ENCODE measurements around the gene USH1C.

Gene USH1C

GRCh38 chr11:17449158-17449557 lies 95.1 kb downstream of the USH1C start:
- CTCF ChIA-PET = interaction anchor here (0.7 kb wide), 1 partner anchor 239 kb away, joined by 4 read pairs; no protein-coding TSS in a partner anchor
- H3K9me3 ChIP-seq (ENCODE audit: control insufficient read depth, insufficient read depth, low read depth, low read length) = no peaks in the 10 kb centered on the region

GRCh38 chr11:17446482-17446881 lies 97.7 kb downstream of the USH1C start:
- H3K4me3 ChIP-seq (ENCODE audit: low read depth, low read length) = no peak overlapping the region
- ChIA-PET CTCF (interaction anchor here (0.6 to 0.9 kb wide), 2 partner anchors 26 to 58 kb away, joined by 3 read pairs; no protein-coding TSS in a partner anchor), POLR2A (no interaction called here)

More at GRCh38 chr11:17449158-17449557, 95.1 kb downstream of the USH1C start:
- Histone ChIP-seq H3K4me1 (ENCODE audit: control insufficient read depth, insufficient read depth, low read length) (no peaks in the 10 kb centered on the region), H3K27ac (ENCODE audit: extremely low read depth, low read depth, low read length) (no peak overlapping the region), H3K36me3 (ENCODE audit: control insufficient read depth in 2 of 2, insufficient read depth in 1 of 2, low read length in 2 of 2) (peaks cover 0 to 12% of the 10 kb centered on the region in 2 experiments; a peak in 1 of 3 replicates), H3K4me3 (ENCODE audit: low read depth, low read length) (no peak overlapping the region)
- POLR2A ChIA-PET = no interaction called here
- no peak for TF ChIP-seq OVOL3 (tag by site-specific recombination; IDR thresholded peaks at IDR 0.05)
- no peak for TF ChIP-seq ZNF561 (tag by site-specific recombination; IDR thresholded peaks at IDR 0.05; ENCODE audit: borderline replicate concordance)
- no peak for TF ChIP-seq ZFP3 (tag by site-specific recombination; IDR thresholded peaks at IDR 0.05; ENCODE audit: low read depth)
- TF ChIP-seq ZNF324 (tag by site-specific recombination; IDR thresholded peaks at IDR 0.05) = no peak

More at GRCh38 chr11:17446482-17446881, 97.7 kb downstream of the USH1C start:
- Histone ChIP-seq H3K27ac (ENCODE audit: extremely low read depth, low read depth, low read length) (no peak overlapping the region), H3K9me3 (ENCODE audit: control insufficient read depth, insufficient read depth, low read depth, low read length) (no peaks in the 10 kb centered on the region), H3K4me1 (ENCODE audit: control insufficient read depth, insufficient read depth, low read length) (no peaks in the 10 kb centered on the region; the same call in 1 of the 2 replicates), H3K36me3 (ENCODE audit: control insufficient read depth in 2 of 2, insufficient read depth in 1 of 2, low read length in 2 of 2) (peaks cover 0 to 5% of the 10 kb centered on the region in 2 experiments; a peak in 1 of 3 replicates)
- TF ChIP-seq ZNF148 (tag by site-specific recombination; IDR thresholded peaks at IDR 0.05; ENCODE audit: borderline replicate concordance) (no peak), CTCF (tag by site-specific recombination; IDR thresholded peaks at IDR 0.05) (no peak), SP3 (tag by site-specific recombination; IDR thresholded peaks at IDR 0.05) (no peak), ZNF513 (tag by site-specific recombination; IDR thresholded peaks at IDR 0.05) (no peak), ZNF488 (tag by site-specific recombination; IDR thresholded peaks at IDR 0.05) (no peak), ZNF362 (tag by site-specific recombination; IDR thresholded peaks at IDR 0.05) (no peak), ZBTB17 (tag by site-specific recombination; IDR thresholded peaks at IDR 0.05) (no peak), PRDM6 (tag by site-specific recombination; IDR thresholded peaks at IDR 0.05) (no peak), ZNF48 (tag by site-specific recombination; IDR thresholded peaks at IDR 0.05) (no peak), ZNF707 (tag by site-specific recombination; IDR thresholded peaks at IDR 0.05) (no peak), ZNF549 (tag by site-specific recombination; IDR thresholded peaks at IDR 0.05) (no peak), ZFP41 (tag by site-specific recombination; IDR thresholded peaks at IDR 0.05; ENCODE audit: borderline replicate concordance) (no peak), ZFP69B (tag by site-specific recombination; IDR thresholded peaks at IDR 0.05) (no peak), PRDM10 (tag by site-specific recombination; IDR thresholded peaks at IDR 0.05) (no peak), ZNF394 (tag by site-specific recombination; IDR thresholded peaks at IDR 0.05; ENCODE audit: borderline replicate concordance) (no peak), ZNF274 (IDR thresholded peaks at IDR 0.05; ENCODE audit: low read length) (no peak), ZNF274 (tag by site-specific recombination; IDR thresholded peaks at IDR 0.05; ENCODE audit: borderline replicate concordance) (no peak), ZNF24 (tag by site-specific recombination; IDR thresholded peaks at IDR 0.05) (no peak)
